Nephron progenitor cell (in vitro differentiated cells): ENCODE results near the gene PPIA.
"Not testable (repeated sequence)": the region's sequence is repeated elsewhere in the genome, so short reads cannot be mapped to it uniquely, and the experiment has no call there.

Source experiments
- DNase-seq: peaks from one replicate; pipeline ENCODE4 v3.0.0; 2021
- H3K27ac Mint-ChIP-seq: 2 replicates; pipeline ENCODE4 v1.8.0; 2021; ENCODE audit warnings: mild to moderate bottlenecking, moderate library complexity, mixed read lengths
- H3K27me3 Mint-ChIP-seq: 2 replicates; pipeline ENCODE4 v1.8.0; 2021; ENCODE audit warnings: mild to moderate bottlenecking, low read depth, mixed read lengths; ENCODE audit not compliant: poor library complexity
- H3K36me3 Mint-ChIP-seq: 2 replicates; pipeline ENCODE4 v1.8.0; 2021; ENCODE audit warnings: low read depth, mixed read lengths
- H3K4me1 Mint-ChIP-seq: 2 replicates; pipeline ENCODE4 v1.8.0; 2021; ENCODE audit warnings: mixed read lengths
- H3K4me3 Mint-ChIP-seq: 2 replicates; pipeline ENCODE4 v1.8.0; 2021; ENCODE audit warnings: mild to moderate bottlenecking, moderate library complexity, mixed read lengths
- H3K9me3 Mint-ChIP-seq: 2 replicates; pipeline ENCODE4 v1.8.0; 2021; ENCODE audit warnings: mild to moderate bottlenecking, moderate library complexity, mixed read lengths
- CTCF ChIP-seq: fragments of 200-600 bp; sonication (generic); IDR thresholded peaks from 2 replicates; pipeline ENCODE4 v1.5.0; 2021; ENCODE audit warnings: antibody characterized with exemption

PPIA gene

GRCh38 chr7:44776211-44776610, 20.3 kb upstream of the PPIA start:
- H3K36me3 Mint-ChIP-seq, result no peaks in the 10 kb centered on the region

GRCh38 chr7:44782460-44782859, 14.0 kb upstream of the PPIA start:
- no peak for DNase-seq
- H3K36me3 Mint-ChIP-seq, result no peaks in the 10 kb centered on the region
- peaks cover 26% of the 10 kb centered on the region for H3K9me3 Mint-ChIP-seq
- H3K4me1 Mint-ChIP-seq, result no peaks in the 10 kb centered on the region
- TF ChIP-seq CTCF, result no peak
- peak overlapping the region; percentile 36 for H3K27ac Mint-ChIP-seq
- peaks cover 27% of the 10 kb centered on the region for H3K27me3 Mint-ChIP-seq
- H3K4me3 Mint-ChIP-seq, result no peak overlapping the region

More at GRCh38 chr7:44776211-44776610, 20.3 kb upstream of the PPIA start:
- Mint-ChIP-seq H3K27ac (no peak overlapping the region), H3K27me3 (peaks cover 14% of the 10 kb centered on the region), H3K4me1 (peaks cover 8% of the 10 kb centered on the region), H3K9me3 (no peaks in the 10 kb centered on the region), H3K4me3 (no peak overlapping the region)
- TF ChIP-seq CTCF, result no peak
- DNase-seq, result no peak

GRCh38 chr7:44783407-44783806, 13.1 kb upstream of the PPIA start:
- H3K9me3 Mint-ChIP-seq, result peaks cover 26% of the 10 kb centered on the region
- no peak for TF ChIP-seq CTCF
- H3K27me3 Mint-ChIP-seq, result peaks cover 28% of the 10 kb centered on the region
- no peaks in the 10 kb centered on the region for H3K36me3 Mint-ChIP-seq
- H3K4me3 Mint-ChIP-seq, result no peak overlapping the region
- no peaks in the 10 kb centered on the region for H3K4me1 Mint-ChIP-seq
- no peak for DNase-seq
- H3K27ac Mint-ChIP-seq, result no peak overlapping the region

GRCh38 chr7:44784364-44784763, 12.1 kb upstream of the PPIA start:
- peaks cover 26% of the 10 kb centered on the region for H3K9me3 Mint-ChIP-seq
- H3K27me3 Mint-ChIP-seq, result peaks cover 28% of the 10 kb centered on the region
- no peak for TF ChIP-seq CTCF
- no peak overlapping the region for H3K27ac Mint-ChIP-seq
- no peak for DNase-seq
- no peak overlapping the region for H3K4me3 Mint-ChIP-seq
- no peaks in the 10 kb centered on the region for H3K36me3 Mint-ChIP-seq
- no peaks in the 10 kb centered on the region for H3K4me1 Mint-ChIP-seq

GRCh38 chr7:44785218-44785617, 11.3 kb upstream of the PPIA start:
- peaks cover 28% of the 10 kb centered on the region for H3K27me3 Mint-ChIP-seq
- not testable (repeated sequence) for H3K36me3 Mint-ChIP-seq, H3K4me3 Mint-ChIP-seq, DNase-seq, H3K4me1 Mint-ChIP-seq, H3K27ac Mint-ChIP-seq
- H3K9me3 Mint-ChIP-seq, result peaks cover 26% of the 10 kb centered on the region

- H3K36me3 Mint-ChIP-seq, result no peaks in the 10 kb centered on the region
These were observed 9.4 kb upstream of the PPIA start for GRCh38 chr7:44787041-44787440.

More at GRCh38 chr7:44787041-44787440, 9.4 kb upstream of the PPIA start:
- peaks cover 21% of the 10 kb centered on the region for H3K27me3 Mint-ChIP-seq
- no peaks in the 10 kb centered on the region for H3K4me1 Mint-ChIP-seq
- H3K4me3 Mint-ChIP-seq, result no peak overlapping the region
- DNase-seq, result no peak
- H3K9me3 Mint-ChIP-seq, result peaks cover 26% of the 10 kb centered on the region
- no peak overlapping the region for H3K27ac Mint-ChIP-seq
- TF ChIP-seq CTCF, result no peak
